MM.1S (cell line): Measurements from ENCODE around the gene PSMA5.

Source experiments
- DNase-seq: peaks from one replicate; pipeline ENCODE4 v3.0.0-alpha.2; 2015
- H2AFZ ChIP-seq: fragments of 300-600 bp; sonication (generic); 2 replicates; pipeline ENCODE4 v1.6.0; 2016; ENCODE audit warnings: antibody characterized with exemption, low read length
- H3F3A ChIP-seq: fragments of 300-600 bp; sonication (generic); 2 replicates; pipeline ENCODE4 v1.6.1; 2016; ENCODE audit warnings: mild to moderate bottlenecking, antibody characterized with exemption, low read length, moderate library complexity, mixed read lengths; ENCODE audit not compliant: insufficient read depth
- H3K27ac ChIP-seq: fragments of 300-600 bp; sonication (generic); 2 replicates; pipeline ENCODE4 v1.5.1; 2016; ENCODE audit warnings: mild to moderate bottlenecking, low read length
- H3K27me3 ChIP-seq: fragments of 300-600 bp; sonication (generic); replicated peaks from 2 replicates; pipeline ENCODE4 v1.6.0; 2016; ENCODE audit warnings: low read length; ENCODE audit not compliant: insufficient read depth
- H3K36me3 ChIP-seq: fragments of 300-600 bp; sonication (generic); replicated peaks from 2 replicates; pipeline ENCODE4 v1.6.1; 2016; ENCODE audit warnings: mild to moderate bottlenecking, low read length, mixed read lengths; ENCODE audit not compliant: insufficient read depth
- H3K4me1 ChIP-seq: fragments of 300-600 bp; sonication (generic); 2 replicates; pipeline ENCODE4 v1.6.1; 2016; ENCODE audit warnings: low read length, mixed read lengths
- H3K4me2 ChIP-seq: fragments of 300-600 bp; sonication (generic); 2 replicates; pipeline ENCODE4 v1.6.0; 2016; ENCODE audit warnings: low read depth, low read length
- H3K4me3 ChIP-seq: fragments of 300-600 bp; sonication (generic); 2 replicates; pipeline ENCODE4 v1.5.1; 2016; ENCODE audit warnings: low read length, mixed read lengths
- H3K79me2 ChIP-seq: fragments of 300-600 bp; sonication (generic); 2 replicates; pipeline ENCODE4 v1.6.1; 2016; ENCODE audit warnings: mixed run types, low read length, mixed read lengths
- H3K9ac ChIP-seq: fragments of 300-600 bp; sonication (generic); 2 replicates; pipeline ENCODE4 v1.6.1; 2016; ENCODE audit warnings: low read length, mixed read lengths
- H3K9me2 ChIP-seq: fragments of 300-600 bp; sonication (generic); replicated peaks from 2 replicates; pipeline ENCODE4 v1.6.1; 2016; ENCODE audit warnings: mild to moderate bottlenecking, low read length, mixed read lengths; ENCODE audit not compliant: insufficient read depth
- H3K9me3 ChIP-seq: fragments of 300-600 bp; sonication (generic); replicated peaks from 2 replicates; pipeline ENCODE4 v1.6.1; 2016; ENCODE audit warnings: mild to moderate bottlenecking, low read length, mixed read lengths; ENCODE audit not compliant: insufficient read depth
- H4K20me1 ChIP-seq: fragments of 300-600 bp; sonication (generic); 2 replicates; pipeline ENCODE4 v1.6.1; 2016; ENCODE audit warnings: mild to moderate bottlenecking, low read length, moderate library complexity, mixed read lengths; ENCODE audit not compliant: insufficient read depth
- EZH2 ChIP-seq: fragments of 300-600 bp; sonication (generic); optimal IDR thresholded peaks from 2 replicates; pipeline ENCODE3; 2017; ENCODE audit warnings: low read depth, mild to moderate bottlenecking, antibody characterized with exemption, low read length, mixed read lengths
- EZH2phosphoT487 ChIP-seq: fragments of 300-600 bp; sonication (generic); IDR thresholded peaks from 2 replicates; pipeline ENCODE4 v1.6.1; 2018; ENCODE audit warnings: antibody characterized with exemption, low read length
- TF ChIP-seq, protein P1 (sequence below): fragments of 300-600 bp; sonication (generic); IDR thresholded peaks from 2 replicates; pipeline ENCODE4 v1.5.1; 2016; ENCODE audit warnings: antibody characterized with exemption, low read length, mixed read lengths

PSMA5 gene

DNA sequence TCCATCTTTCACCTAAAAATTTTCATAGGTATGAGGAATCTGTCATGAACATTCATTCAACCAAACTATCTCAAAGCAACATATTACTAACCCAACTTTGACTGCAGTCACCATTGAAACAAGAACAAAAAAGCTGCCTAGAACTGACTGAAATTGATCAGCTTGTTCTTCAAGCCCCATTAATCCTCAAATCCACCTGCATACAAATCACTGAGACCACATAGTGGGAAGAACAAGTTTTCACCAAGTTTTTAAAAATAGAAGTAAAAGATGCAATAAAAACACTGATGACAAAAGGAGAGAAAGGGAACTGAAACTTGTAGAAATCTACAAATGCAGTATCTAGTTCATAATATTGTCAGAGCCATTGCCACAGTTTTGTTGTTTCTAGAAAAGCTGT lies 34.6 kb downstream of the PSMA5 start:
- Histone ChIP-seq H3K27ac (peak overlapping the region; percentile 57; the same call in 1 of the 2 replicates), H3F3A (peaks cover 11% of the 10 kb centered on the region), H3K79me2 (peaks cover 26% of the 10 kb centered on the region), H2AFZ (no peak overlapping the region), H3K9ac (no peak overlapping the region; the same call in 1 of the 2 replicates), H3K9me2 (no peaks in the 10 kb centered on the region), H3K4me2 (peak overlapping the region; percentile 65), H3K4me3 (no peak overlapping the region; the same call in 1 of the 2 replicates), H4K20me1 (no peaks in the 10 kb centered on the region), H3K27me3 (no peaks in the 10 kb centered on the region), H3K36me3 (no peaks in the 10 kb centered on the region), H3K9me3 (no peaks in the 10 kb centered on the region), H3K4me1 (peaks cover 21% of the 10 kb centered on the region; the same call in 1 of the 2 replicates)
- no peak for DNase-seq
- TF ChIP-seq, protein P1, sequence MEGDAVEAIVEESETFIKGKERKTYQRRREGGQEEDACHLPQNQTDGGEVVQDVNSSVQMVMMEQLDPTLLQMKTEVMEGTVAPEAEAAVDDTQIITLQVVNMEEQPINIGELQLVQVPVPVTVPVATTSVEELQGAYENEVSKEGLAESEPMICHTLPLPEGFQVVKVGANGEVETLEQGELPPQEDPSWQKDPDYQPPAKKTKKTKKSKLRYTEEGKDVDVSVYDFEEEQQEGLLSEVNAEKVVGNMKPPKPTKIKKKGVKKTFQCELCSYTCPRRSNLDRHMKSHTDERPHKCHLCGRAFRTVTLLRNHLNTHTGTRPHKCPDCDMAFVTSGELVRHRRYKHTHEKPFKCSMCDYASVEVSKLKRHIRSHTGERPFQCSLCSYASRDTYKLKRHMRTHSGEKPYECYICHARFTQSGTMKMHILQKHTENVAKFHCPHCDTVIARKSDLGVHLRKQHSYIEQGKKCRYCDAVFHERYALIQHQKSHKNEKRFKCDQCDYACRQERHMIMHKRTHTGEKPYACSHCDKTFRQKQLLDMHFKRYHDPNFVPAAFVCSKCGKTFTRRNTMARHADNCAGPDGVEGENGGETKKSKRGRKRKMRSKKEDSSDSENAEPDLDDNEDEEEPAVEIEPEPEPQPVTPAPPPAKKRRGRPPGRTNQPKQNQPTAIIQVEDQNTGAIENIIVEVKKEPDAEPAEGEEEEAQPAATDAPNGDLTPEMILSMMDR, result no peak
- TF ChIP-seq EZH2 (no peak), EZH2phosphoT487 (no peak)

- Histone ChIP-seq H3K79me2 (peaks cover 25% of the 10 kb centered on the region), H3K9me3 (no peaks in the 10 kb centered on the region), H3F3A (peaks cover 11% of the 10 kb centered on the region), H3K4me1 (peaks cover 21% of the 10 kb centered on the region; the same call in 1 of the 2 replicates), H3K27me3 (no peaks in the 10 kb centered on the region), H3K9ac (no peak overlapping the region; the same call in 1 of the 2 replicates), H3K27ac (peak overlapping the region; percentile 57; the same call in 1 of the 2 replicates), H3K9me2 (no peaks in the 10 kb centered on the region), H2AFZ (no peak overlapping the region), H4K20me1 (no peaks in the 10 kb centered on the region), H3K4me3 (no peak overlapping the region; the same call in 1 of the 2 replicates), H3K4me2 (peak overlapping the region; percentile 65), H3K36me3 (no peaks in the 10 kb centered on the region)
- TF ChIP-seq, protein P1, result no peak
- TF ChIP-seq EZH2 (no peak), EZH2phosphoT487 (no peak)
- no peak for DNase-seq
Measured at GRCh38 chr1:109391157-109391556, 35.1 kb downstream of the PSMA5 start.

DNA sequence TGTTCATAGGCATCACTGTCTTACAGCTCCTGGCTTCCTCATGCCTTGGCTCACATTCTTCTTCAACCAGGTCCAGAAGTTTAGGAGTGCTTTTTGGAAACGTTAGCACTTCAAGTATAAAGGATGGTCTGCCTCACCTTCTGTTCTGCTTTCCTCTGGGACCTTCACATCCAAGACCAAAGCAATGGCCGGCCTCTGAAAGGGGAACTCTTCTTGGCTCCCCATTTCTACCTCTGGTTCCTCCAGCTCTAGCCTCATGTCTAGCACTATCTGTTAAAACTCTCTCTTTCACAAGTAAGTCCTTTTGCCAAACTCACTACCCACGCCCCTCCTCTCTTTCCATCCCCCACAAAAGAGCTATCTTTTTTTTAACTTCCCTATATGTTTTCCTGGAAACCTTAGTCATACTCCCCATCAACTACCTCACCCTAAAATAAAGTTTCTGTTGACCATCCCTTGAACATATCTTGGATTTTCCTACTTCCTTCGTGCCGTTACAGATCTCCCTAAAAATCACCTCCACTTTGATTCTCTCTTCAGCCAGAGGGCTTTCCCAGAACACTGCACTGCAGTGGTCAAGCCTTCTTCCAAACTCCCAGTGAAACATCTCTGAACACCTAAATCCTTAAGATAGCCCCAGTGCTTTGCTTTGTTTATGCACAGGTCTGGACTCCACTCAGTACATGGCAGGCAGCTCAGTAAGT lies 36.5 kb downstream of the PSMA5 start:
- TF ChIP-seq EZH2phosphoT487 (no peak), EZH2 (no peak)
- TF ChIP-seq, protein P1, result no peak
- Histone ChIP-seq H3K79me2 (peaks cover 26% of the 10 kb centered on the region), H3K4me1 (peaks cover 21% of the 10 kb centered on the region; the same call in 1 of the 2 replicates), H2AFZ (no peak overlapping the region), H4K20me1 (no peaks in the 10 kb centered on the region), H3K27ac (no peak overlapping the region), H3K27me3 (no peaks in the 10 kb centered on the region), H3K9me3 (no peaks in the 10 kb centered on the region), H3K4me2 (no peak overlapping the region), H3K9ac (no peak overlapping the region), H3K4me3 (no peak overlapping the region), H3K9me2 (no peaks in the 10 kb centered on the region), H3K36me3 (no peaks in the 10 kb centered on the region), H3F3A (peaks cover 11% of the 10 kb centered on the region)
- no peak for DNase-seq
